ENCODE measurements around the gene PRKCZ. TPM values are rescaled to one million over a fixed set of nuclear protein-coding genes. Genes with fewer than 3 reads are reported as not detected.

Gene PRKCZ
- total and polyA plus RNA-seq, 9 of the 15 experiments (the other 6 are each of a cell fraction or from before 2014, with no cell fraction given) = 0.07 to 3.1 (median 1.3) TPM

GRCh38 chr1:2189459-2190425 lies 139.5 kb downstream of the PRKCZ start (continued):
- TF ChIP-seq ZNF518B (CRISPR knock-in tag; IDR thresholded peaks at IDR 0.05) (no peak), CHD2 (IDR thresholded peaks at IDR 0.05; ENCODE audit: low read depth, low read length) (no peak), CCNT2 (IDR thresholded peaks at IDR 0.05; ENCODE audit: borderline replicate concordance, extremely low read depth, insufficient read length, low read depth, low read length) (peak; percentile 90), HNRNPH1 (optimal IDR thresholded peaks at IDR 0.05; ENCODE audit: low read depth, low read length) (no peak), MECOM (CRISPR knock-in tag; IDR thresholded peaks at IDR 0.05) (no peak), PHTF2 (CRISPR knock-in tag; IDR thresholded peaks at IDR 0.05) (no peak), POLR2B (IDR thresholded peaks at IDR 0.05; ENCODE audit: low read depth, partially characterized antibody) (peak; percentile 52), AFF1 (IDR thresholded peaks at IDR 0.05; ENCODE audit: low read depth in 1 of 2, partially characterized antibody in 2 of 2) (no peak), ZNF232 (CRISPR knock-in tag; IDR thresholded peaks at IDR 0.05) (no peak), ZNF639 (CRISPR knock-in tag; conservative IDR thresholded peaks at IDR 0.05 in 1 of 2, IDR thresholded peaks at IDR 0.05 in 1 of 2) (peak in 1 of 2 experiments; percentile 58; a peak in 1 of 4 replicates), ETV5 (CRISPR knock-in tag; IDR thresholded peaks at IDR 0.05; ENCODE audit: low read depth) (no peak), TCFL5 (CRISPR knock-in tag; conservative IDR thresholded peaks at IDR 0.05) (no peak), MITF (IDR thresholded peaks at IDR 0.05) (no peak)
